Umbilical cord (tissue), 2 donors: Measurements from ENCODE around the gene DRD2. TPM values are rescaled to one million over a fixed set of nuclear protein-coding genes. Genes with fewer than 3 reads are reported as not detected.
"Not testable (repeated sequence)": the region's sequence is repeated elsewhere in the genome, so short reads cannot be mapped to it uniquely, and the experiment has no call there.

ENCODE experiments used
- DNase-seq: peaks from one replicate; pipeline ENCODE4 v3.0.0-alpha.2; 2015; ENCODE audit warnings: low spot score
- total RNA-seq: library from RNA; depleted of rRNA; stranded (reverse); fragments of >200 nt; gene quantifications from one replicate; pipeline ENCODE4 v1.2.3, GENCODE V29; 2014; ENCODE audit warnings: low replicate concordance; ENCODE audit not compliant: insufficient read depth

Gene DRD2
- 3.4 TPM for total RNA-seq

GRCh38 chr11:113475160-113475761 is at the start of gene DRD2:
Gene DRD2 (minus strand): TSS chr11:113475398. CDS start chr11:113424651, 50,747 bp downstream.
- DNase-seq, result peak; percentile 36

DNA sequence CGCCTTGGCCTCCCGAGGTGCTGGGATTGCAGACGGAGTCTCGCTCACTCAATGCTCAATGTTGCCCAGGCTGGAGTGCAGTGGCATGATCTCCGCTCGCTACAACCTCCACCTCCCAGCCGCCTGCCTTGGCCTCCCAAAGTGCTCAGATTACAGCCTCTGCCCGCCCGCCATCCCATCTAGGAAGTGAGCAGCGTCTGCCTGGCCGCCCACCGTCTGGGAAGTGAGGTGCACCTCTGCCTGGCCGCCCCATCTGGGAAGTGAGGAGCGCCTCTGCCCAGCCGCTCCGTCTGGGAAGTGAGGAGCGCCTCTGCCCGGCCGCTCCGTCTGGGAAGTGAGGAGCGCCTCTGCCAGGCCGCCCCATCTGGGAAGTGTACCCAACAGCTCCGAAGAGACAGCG is 48.7 kb upstream of the DRD2 start:
- not testable (repeated sequence) for DNase-seq

GRCh38 chr11:113521737-113522517 is 46.7 kb upstream of the DRD2 start:
- no peak for DNase-seq

DNA sequence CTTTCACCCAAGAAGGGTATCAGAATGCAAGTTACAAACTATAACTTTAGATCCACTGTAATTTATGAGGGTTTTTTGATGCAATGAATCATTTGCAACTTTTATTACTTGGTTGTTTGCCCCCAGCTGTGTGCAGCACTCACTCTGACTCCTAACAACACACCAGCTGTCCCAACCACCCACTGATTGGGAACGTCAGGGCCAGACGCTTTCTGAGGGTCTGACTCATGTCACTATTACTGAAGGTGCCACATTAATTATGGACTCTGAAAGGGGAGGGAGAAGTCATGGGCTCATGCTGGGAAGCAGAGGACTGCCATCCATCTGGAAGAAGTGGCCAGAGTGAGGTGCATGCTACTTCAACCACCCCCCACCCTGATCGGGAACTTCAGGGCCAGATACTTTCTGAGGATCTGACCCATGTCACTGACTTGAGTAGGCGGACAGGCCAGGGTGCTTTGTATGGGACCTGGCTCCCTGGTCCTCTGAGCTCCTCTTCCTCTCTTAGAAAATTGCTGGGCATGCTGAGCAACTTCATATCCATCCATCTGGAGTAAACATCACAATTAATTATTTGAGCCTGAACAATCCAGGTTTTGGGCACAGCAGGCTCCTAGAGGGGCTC is 44.9 kb upstream of the DRD2 start:
- no peak for DNase-seq

- DNase-seq, result no peak
Observed at GRCh38 chr11:113518716-113519495, 43.7 kb upstream of the DRD2 start.

- DNase-seq, result no peak
Observed at GRCh38 chr11:113517361-113517760, 42.2 kb upstream of the DRD2 start.

GRCh38 chr11:113514856-113515255 is 39.7 kb upstream of the DRD2 start:
- no peak for DNase-seq

- DNase-seq, result no peak
Observed at GRCh38 chr11:113507341-113507740, 32.1 kb upstream of the DRD2 start.

DNA sequence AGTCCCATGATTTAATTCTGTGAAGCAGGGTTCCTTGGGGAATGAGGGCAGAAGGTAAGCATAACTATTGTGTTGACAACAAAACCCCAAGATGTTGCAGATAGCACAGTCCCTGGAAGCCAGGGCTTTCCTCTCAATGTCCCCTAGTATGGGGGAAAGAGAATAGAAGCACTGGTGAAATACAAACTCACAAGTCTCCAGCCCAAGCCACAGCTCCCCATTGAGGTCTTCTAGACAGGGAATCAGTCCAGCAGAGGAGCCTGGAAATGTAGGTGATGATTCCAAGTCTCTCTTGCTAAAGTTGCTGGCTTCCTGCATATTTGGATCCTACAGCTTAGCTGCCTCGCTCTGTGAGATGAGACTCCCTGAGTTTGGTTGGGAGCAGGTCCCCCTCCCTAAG is 31.7 kb upstream of the DRD2 start:
- no peak for DNase-seq

- no peak for DNase-seq
Observed at GRCh38 chr11:113506461-113506860, 31.3 kb upstream of the DRD2 start.

GRCh38 chr11:113505541-113506375 is 30.6 kb upstream of the DRD2 start:
- peak; percentile 14 for DNase-seq

GRCh38 chr11:113505046-113505445 is 29.8 kb upstream of the DRD2 start:
- peak; percentile 11 for DNase-seq

GRCh38 chr11:113504586-113504985 is 29.4 kb upstream of the DRD2 start:
- DNase-seq, result peak; percentile 22

DNA sequence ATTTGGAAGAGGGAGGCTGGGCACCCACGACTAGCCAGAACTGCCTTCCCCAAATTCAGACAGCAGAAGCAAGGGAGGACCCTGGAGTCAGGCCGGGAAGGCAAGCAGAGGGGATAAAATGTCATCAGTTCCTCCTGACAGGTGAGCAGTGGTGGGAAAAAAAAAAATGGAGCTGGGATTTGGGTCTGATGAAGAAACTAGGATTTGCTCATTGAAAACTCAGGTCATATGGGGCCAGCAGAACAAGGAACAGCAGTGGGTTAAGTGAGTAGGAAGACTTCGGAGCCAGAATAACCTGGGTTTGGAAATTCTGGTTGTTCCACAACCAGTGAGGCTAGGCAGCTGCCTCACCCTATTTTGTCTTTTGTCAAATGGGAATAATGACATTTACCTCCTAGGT is 28.9 kb upstream of the DRD2 start:
- DNase-seq, result no peak

DNA sequence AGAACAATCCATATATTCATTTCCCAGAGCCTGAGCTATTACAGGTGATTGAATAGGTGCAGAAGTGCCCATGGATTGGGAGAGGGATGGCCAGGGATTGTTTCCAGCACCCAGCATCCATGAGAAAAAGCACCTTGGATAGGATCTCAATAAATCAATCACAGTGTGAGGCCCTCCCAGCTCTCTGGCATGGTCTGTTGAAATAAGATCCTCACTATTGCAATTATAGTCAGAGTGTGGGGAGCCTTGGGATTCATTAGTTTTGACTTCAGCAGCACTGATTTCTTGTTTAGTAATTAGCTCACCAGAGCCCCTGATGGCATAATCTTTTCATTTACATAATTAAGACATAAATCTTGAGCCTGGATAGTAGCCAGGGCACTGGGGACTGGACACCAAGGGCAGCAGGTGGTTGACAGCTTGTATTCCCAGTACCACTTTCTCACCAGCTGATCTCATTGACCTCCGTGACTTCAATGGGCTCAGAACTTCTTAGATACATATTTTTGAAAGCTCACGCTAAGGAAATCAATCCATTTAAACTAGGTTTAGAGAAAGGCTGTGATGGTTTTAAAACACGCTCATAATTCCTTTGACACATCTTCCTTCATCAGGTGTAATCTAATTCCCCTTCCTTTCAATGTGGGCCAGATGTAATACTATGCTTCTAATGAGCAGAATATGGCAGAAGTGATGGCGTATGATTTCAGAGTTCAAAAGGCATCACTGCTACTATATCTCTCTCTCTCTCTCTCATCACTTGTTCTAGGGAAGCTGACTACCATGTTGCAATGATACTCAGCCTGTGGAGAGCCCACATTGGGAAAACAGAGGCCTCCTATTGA is 22.1 kb upstream of the DRD2 start:
- no peak for DNase-seq

DNA sequence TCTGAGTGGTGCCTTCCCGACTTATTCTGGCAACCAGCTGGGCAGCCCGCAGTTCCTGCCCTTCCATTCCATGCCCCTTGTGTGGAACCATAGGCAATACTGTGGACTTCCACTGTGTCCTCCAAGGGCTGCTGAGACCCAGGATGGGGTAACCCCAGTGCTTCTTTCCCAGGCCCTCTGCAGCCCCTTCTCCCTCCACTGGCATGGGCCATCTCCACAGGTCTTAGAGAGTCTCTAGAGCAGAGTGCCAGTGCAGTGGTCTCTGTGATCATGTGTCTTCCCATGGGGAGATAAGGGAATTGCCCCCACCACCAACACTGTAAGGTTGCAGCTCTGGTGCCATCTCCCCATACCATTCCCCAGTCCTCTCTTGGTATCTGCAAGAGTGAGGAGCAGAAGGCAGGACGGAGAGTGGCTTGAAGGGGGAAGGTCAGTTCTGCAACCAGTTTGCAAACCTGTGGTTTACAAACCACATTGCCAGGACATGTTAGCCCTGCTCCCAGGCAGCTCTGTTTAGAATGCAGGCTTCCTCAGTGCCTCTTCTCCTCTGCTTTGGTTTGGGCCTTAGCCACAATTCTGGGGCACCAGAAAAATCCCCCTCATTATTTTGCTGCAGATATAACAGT is 20.9 kb upstream of the DRD2 start:
- no peak for DNase-seq

GRCh38 chr11:113494021-113494420 is 18.8 kb upstream of the DRD2 start:
- DNase-seq, result no peak

DNA sequence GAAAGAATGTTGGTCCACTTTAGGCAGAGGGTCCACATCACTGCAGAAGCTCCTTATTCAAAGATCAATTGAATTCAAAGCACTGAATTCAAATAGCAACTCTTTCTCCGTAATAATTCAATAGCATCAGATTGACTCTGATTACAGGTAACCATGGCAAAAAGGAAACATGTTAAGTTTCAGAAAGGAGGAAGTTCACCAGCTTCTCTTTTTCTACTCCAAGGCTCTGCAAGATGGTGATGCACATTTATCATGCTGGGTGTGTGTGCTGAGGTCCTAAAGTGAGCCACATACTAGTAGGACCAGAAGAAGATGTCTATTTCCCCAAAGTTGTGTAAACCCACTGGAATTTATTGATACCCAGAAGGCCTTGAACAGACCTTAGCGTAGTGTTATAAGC is 18.0 kb upstream of the DRD2 start:
- DNase-seq, result no peak

DNA sequence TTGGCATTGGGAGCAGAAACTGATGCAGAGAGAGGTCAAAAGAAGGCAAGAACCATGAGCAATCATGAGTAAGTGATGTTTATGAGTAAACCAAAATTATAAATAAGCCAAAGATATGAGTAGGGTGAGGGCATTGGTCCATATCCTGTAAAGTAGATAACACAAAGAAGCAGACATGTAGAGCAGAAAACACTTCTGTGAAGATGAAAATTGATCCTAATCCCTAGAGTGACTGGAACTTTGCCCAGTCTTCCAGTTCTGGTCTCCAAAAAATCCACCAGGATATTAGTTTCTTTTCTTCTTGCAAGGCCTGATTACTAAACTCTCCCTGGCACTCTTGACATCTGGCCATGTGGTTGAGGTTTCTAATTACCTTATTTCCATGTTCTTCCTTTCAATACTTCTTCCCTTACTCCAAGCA is 13.7 kb upstream of the DRD2 start:
- peak; percentile 77 for DNase-seq

DNA sequence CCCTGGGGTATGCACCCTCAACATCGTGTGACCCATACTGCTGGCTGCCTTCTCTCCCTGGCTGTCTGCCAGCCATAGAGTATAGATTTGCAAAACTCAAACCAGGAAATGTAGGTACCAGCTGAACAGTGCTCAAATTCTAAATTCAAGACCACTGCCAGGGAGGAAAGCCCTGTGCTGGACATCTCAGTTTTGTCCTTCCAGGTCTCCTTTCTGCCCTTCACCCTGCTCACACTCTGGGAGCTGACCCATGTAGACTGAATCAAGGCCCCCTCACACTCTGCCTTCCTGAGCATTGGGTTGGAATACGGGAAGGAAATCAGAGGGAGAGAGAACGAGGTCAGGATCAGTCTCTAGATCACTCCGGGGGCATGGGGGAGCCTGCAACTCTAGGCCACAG is 12.4 kb upstream of the DRD2 start:
- no peak for DNase-seq
